HG03108 (cell line): ENCODE data around the gene ACLY.
"Not testable (repeated sequence)": the region's sequence is repeated elsewhere in the genome, so short reads cannot be mapped to it uniquely, and the experiment has no call there.

Source experiments
- ATAC-seq: cut with Tn5 transposase; IDR thresholded peaks from one replicate; pipeline ENCODE4 v1.9.1; 2021; ENCODE audit warnings: moderate library complexity; ENCODE audit not compliant: unreplicated experiment

ACLY gene

DNA sequence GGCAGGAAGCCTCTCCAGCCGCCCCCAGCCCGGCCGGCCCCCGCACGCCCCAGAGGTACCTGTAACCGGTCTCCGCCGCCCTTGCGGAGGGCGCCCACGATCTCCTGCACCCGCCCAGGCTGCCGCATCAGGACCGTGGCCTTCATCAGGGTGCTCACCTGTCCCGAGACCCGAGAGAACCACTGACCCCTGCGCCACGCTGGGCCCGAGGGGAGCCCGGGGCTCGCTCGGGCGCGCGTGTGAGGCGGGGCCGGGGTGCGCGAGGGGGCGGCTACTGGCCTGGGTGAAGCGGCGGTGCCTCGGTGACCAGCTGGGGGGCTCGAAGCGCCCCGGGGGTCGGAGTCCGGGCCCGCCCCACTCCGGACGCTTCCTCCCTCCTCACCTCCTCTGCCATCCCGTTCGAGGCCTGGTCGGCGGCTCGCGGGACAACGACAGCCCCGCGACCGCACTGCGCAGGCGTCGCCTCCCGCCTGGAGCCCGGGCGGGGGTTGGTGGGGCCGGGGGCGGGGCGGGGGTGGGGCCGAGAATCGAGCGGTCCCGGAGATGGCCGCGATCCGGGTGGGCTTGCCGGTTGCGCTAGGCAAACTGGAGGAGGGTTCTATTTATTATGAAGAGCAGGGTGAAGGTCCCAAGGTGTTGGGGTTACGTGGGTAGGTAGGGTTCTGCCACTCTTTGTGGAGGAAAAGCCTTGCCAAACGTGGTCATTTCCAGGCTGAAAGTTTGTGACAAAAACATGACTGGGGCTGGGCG, 82.8 kb downstream of the ACLY start, which contains the start of gene NT5C3B:
TSS of gene NT5C3B (minus strand) at position 433 of the 750 bp plus-strand sequence. CDS start at position 394, 39 bp downstream.
- peak; percentile 65 for ATAC-seq

- ATAC-seq, result peak; percentile 22
These were observed 83.4 kb downstream of the ACLY start for GRCh38 chr17:41835214-41835799.

DNA sequence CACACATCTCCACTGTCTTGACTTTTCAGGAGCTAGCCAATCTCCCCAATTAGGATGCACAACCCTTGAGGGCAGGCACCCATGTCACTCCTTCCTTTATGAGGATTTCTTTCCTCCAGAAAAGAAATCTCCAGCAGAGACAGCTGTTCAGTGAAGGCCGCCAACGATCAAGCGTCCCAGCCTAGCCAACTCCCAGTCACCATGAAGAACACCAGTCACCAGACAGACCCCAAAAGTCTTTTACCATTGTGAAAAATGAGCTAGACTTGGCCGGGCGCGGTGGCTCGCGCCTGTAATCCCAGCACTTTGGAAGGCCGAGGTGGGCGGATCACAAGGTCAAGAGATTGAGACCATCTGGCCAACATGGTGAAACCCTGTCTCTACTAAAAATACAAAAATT, 88.8 kb downstream of the ACLY start:
- ATAC-seq, result not testable (repeated sequence)

- no peak for ATAC-seq
These were observed 93.4 kb downstream of the ACLY start for GRCh38 chr17:41825175-41825845.

GRCh38 chr17:41824086-41824485, 94.7 kb downstream of the ACLY start:
- no peak for ATAC-seq

- ATAC-seq, result no peak
These were observed 95.2 kb downstream of the ACLY start for GRCh38 chr17:41823580-41823979.

DNA sequence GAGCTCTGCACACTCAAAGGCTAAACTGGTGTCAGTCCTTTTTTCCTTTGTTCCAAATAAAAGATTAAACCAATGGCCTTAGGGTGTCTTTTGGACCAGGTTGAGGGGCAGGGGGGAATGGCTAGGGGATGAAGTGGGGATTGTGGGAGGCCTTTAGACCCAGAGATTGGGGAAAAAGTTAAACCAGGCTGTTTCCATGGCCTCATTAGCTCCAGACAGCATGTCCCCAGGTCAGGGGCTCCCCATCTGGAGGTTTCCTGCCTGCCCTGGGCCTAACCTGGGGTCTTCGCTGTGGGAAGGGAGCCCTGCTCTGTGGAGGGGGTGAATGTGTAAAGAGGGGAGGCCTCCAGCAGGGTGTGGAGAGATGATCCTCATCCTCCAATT, 95.6 kb downstream of the ACLY start:
- ATAC-seq, result no peak

DNA sequence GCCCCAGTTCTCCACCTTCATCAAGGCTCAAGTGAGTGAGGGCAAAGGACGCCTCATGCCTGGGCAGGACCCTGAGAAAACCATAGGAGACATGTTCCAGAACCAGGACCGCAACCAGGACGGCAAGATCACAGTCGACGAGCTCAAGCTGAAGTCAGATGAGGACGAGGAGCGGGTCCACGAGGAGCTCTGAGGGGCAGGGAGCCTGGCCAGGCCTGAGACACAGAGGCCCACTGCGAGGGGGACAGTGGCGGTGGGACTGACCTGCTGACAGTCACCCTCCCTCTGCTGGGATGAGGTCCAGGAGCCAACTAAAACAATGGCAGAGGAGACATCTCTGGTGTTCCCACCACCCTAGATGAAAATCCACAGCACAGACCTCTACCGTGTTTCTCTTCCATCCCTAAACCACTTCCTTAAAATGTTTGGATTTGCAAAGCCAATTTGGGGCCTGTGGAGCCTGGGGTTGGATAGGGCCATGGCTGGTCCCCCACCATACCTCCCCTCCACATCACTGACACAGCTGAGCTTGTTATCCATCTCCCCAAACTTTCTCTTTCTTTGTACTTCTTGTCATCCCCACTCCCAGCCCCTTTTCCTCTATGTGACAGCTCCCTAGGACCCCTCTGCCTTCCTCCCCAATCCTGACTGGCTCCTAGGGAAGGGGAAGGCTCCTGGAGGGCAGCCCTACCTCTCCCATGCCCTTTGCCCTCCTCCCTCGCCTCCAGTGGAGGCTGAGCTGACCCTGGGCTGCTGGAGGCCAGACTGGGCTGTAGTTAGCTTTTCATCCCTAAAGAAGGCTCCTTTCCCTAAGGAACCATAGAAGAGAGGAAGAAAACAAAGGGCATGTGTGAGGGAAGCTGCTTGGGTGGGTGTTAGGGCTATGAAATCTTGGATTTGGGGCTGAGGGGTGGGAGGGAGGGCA, 96.3 kb downstream of the ACLY start:
- ATAC-seq, result no peak

GRCh38 chr17:41821776-41822175, 97.0 kb downstream of the ACLY start:
- ATAC-seq, result no peak

GRCh38 chr17:41818024-41818423, 100.7 kb downstream of the ACLY start:
- ATAC-seq, result no peak
